Left ventricle myocardium superior (tissue), 1 donor: ENCODE measurements around the gene EIPR1. TPM values are rescaled to one million over a fixed set of nuclear protein-coding genes. Genes with fewer than 3 reads are reported as not detected.

Experiments used
- ATAC-seq: fragments of 200-7000 bp; cut with Tn5 transposase; one replicate; pipeline ENCODE4 v1.9.1; 2020; ENCODE audit warnings: mild to moderate bottlenecking, moderate library complexity
- DNase-seq: peaks from one replicate; pipeline ENCODE4 v3.0.0-alpha.2; 2020
- intact Hi-C: fragments of 100-400 bp; cut with micrococcal nuclease; formaldehyde crosslinking; loops from one replicate; pipeline ENCODE4 v1.11.0; 2022
- total RNA-seq: library from RNA; stranded (reverse); fragmentation: NEBNext Ultra II Directional; extraction: Animal tissue kit (Norgen Biotek cat#: 25700); gene quantifications from one replicate; pipeline ENCODE4 v1.2.1, GENCODE V29; 2021
- donor health status: DM: no; HTN: yes; CAD: no; lungs with severe emphysema.

The EIPR1 gene
- total RNA-seq, 1 donor from 2014 or later = 9.6 TPM

DNA sequence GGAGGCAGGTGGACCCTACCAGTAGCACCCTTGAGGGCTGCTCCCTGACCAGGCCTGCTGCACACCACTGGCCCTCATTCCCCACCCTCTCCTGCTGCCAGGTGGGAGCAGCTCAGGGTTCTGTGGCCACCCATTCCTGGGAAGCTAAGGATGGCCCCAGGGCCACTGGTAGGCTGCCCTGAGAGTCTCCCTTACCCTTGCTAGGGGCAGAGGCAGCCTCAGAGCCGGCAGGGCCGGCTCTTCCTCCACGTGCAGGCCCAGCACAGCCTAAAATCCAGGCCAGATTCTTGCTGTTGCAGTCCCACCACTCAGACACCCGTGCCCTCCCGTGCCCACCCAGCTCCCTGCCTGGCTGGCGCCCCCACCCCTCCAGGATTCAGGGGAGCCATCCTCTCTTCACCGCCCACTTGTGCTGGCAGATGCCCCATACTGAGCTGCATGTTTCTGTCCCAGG is 199.0 kb downstream of the EIPR1 start:
- ATAC-seq = no peak
- no peak for DNase-seq
- intact Hi-C loops = no loop called here

GRCh38 chr2:3177891-3178577 is 199.6 kb downstream of the EIPR1 start:
- ATAC-seq = no peak
- no peak for DNase-seq
- intact Hi-C loops = no loop called here

DNA sequence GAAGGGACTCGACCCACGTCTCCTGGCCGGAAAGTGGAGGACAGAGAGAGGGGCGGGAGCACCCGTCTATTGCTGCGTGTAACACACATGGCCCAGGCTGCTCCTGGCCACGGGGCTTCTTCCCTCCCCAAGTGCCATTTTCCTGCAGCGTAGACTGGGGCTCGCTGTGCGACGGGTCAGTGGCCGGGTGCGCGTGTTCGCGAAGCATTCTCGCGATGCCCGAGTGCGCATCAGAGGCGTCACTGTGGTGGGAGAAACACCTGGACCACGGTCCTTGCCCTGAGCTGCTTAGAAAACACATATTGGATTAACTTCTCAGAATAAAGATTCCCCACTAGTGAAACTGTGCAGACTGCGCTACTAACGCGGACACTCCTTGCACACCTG is 200.8 kb downstream of the EIPR1 start:
- intact Hi-C loops = no loop called here
- no peak for DNase-seq
- no peak for ATAC-seq

DNA sequence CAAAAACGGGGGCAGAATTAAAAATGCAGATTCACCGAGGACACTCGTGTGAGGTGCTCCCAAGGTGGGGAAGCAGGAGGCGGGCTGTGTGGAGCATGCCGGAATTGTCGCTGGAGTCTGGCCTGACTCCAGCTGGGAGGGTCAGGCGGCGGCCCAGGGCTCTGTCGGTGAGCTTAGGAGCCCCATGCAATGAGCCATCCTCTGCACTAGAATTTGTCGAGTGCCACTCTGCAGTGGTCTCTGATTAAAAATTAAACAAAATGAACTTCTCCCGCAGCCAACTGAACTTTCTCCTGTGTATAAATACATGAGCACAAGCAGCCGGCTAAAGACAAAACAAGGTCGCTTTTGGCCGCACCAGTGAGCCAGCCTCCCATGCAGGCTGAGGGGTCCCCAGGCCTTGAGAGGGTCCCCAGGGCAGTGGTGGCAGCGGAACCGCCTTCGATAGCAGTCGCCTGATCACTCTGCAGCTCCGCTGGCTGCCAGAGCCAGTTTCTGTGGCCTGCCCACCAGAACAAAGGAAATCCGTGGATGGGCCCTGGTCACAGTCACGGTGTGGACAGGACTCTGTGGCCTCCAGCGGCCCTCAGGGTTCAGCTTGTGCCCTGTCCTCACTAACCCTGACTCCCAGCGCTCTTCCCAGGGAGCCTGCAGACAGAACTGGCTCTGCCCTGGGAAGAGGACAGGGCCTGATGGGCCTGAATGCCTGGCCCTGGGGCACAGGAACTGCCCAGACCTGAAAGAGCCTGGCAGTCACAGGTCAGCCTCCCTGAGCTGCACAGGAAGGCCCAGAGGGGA is 201.3 kb downstream of the EIPR1 start:
- no peak for ATAC-seq
- no peak for DNase-seq
- intact Hi-C loops = no loop called here

DNA sequence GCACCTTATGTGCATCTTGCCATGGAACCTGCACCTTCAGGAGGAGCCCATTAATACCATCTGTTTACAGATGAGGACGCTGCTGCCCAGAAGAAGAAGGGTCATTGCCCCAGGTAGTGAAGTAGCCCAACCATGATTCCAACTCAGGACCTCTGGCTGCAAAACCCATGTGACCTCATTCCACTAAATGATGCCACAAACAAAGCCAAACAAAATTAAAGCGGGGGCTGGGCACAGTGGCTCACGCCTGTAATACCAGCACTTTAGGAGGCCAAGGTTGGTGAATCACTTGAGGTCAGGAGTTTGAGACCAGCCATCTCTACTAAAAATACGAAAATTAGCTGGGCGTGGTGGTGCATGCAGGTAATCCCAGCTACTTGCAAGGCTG is 202.1 kb downstream of the EIPR1 start:
- DNase-seq = no peak
- ATAC-seq = no peak
- intact Hi-C loops = no loop called here

DNA sequence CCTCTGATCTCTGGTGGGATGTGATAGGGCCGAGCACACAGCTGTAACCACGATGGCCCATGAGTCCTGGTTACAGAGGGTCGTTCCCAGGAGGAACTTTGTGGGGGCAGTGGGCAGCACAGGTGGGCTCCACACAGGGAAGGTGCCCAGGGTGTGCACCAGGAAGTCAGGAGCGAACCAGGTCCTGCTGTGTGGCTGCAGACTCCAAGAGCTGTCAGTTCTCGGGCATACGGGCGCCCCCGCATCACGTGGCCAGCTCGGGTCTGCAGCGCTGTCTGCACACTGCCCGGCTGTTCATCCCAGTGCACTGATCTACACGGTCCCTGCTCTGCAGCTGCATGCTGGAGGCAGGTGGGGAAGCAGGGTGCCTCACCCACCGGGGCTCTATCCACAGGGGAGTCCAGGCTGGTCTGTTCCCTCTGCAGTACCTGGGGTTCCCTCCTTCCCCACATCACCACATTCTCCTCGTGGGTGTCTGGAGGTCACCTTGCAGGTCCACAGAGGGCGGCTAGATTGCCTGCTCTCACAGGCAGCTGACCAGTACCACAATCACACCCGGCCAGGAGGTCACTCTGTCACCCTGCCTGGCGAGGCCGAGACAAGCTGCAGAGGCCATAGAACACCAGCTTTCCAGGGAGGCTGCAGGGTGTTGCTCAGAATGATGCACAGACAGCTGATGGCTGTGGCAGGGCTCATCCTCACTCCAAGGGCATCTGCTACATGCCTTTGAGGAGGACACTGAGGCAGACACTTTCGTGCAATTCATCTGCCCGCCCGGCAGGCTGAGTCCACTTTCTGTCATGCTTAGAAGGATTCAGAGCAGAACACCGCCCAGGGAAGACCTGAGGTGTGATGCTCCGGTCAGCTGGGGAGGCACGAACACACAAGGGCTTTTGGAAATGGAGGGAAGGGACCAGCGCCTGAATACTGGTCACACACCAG is 202.7 kb downstream of the EIPR1 start:
- ATAC-seq = no peak
- no peak for DNase-seq
- intact Hi-C loops = no loop called here

- ATAC-seq (no peak), DNase-seq (no peak)
Measured at GRCh38 chr2:3173031-3173430, 204.6 kb downstream of the EIPR1 start.

GRCh38 chr2:3172265-3172935 is 205.2 kb downstream of the EIPR1 start:
- DNase-seq = no peak
- no peak for ATAC-seq
- intact Hi-C loops = no loop called here

More at GRCh38 chr2:3173031-3173430, 204.6 kb downstream of the EIPR1 start:
- intact Hi-C loops = no loop called here

DNA sequence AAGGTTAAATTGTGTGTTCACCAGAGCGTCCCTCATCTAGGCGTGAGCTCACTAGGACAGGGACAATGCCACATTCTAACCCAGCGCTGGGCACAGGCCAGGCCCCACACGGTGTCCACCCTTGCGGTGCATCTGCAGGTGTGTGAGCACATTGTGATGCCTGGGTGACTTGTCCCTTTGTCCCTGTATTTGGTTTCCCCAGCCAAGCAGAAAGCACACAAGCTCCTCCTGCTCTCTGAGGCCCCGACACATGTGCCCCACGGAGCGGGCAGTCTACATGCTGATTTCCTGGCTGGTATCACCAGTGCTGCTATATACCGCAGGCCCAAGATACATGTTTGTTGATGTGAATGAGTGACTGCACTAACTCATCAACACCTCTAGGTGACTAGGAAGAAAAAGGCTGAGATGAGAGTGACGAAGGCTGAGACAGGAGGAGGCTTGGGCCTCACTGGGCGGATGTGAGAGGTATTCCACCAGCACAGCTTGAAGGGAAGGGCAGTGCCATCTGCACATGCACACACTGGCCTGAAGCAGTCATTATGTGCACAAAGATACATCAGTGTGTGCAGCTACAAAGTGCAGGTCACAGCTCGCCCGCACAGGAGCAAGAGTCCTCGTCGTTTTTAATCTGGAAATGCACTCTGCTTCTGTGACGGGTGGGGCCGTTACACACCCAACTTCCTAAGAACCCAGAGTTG is 205.9 kb downstream of the EIPR1 start:
- no peak for DNase-seq
- intact Hi-C loops = no loop called here
- peak; percentile 40 for ATAC-seq

GRCh38 chr2:3170792-3171455 is 206.7 kb downstream of the EIPR1 start:
- intact Hi-C loops = no loop called here
- ATAC-seq = no peak
- DNase-seq = no peak

- intact Hi-C loops = no loop called here
- DNase-seq = no peak
- ATAC-seq = no peak
Measured at GRCh38 chr2:3169106-3169870, 208.3 kb downstream of the EIPR1 start.

DNA sequence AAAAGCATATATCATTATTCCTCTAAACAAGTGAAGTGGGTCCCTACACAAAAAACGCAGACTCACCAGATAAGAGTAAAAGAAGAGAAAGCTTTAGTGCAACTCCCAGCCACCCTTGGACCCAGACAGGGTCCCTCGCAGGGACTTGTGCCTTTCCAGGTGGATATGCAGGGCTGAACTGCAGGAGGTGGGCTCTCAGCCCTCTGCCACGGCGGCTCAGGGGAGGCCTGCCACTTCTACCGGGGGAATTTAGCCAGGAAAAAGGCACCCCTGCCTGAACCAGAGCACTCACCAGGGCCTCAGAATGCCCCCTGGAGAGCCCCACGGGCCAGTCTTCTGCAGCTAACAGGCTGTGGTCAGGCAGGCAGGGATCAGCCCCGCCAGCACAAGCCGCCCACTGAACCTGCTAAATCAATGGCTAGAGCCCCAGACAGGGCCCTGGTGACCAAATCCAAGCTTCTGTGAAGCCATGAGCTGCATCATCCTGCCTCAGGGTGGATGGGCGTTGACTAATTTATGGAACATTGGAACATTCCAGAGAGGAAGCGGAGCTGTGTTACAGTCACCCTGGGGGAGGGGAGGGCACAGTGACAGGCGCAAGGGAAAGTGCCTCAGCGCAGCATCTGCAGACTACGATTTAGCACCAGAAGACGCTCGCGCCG is 209.3 kb downstream of the EIPR1 start:
- DNase-seq = no peak

GRCh38 chr2:3163401-3163800 is 214.2 kb downstream of the EIPR1 start:
- ATAC-seq (no peak), DNase-seq (no peak)
- intact Hi-C loops = no loop called here

More for the DNA sequence above, 209.3 kb downstream of the EIPR1 start:
- no peak for ATAC-seq
- intact Hi-C loops = no loop called here

DNA sequence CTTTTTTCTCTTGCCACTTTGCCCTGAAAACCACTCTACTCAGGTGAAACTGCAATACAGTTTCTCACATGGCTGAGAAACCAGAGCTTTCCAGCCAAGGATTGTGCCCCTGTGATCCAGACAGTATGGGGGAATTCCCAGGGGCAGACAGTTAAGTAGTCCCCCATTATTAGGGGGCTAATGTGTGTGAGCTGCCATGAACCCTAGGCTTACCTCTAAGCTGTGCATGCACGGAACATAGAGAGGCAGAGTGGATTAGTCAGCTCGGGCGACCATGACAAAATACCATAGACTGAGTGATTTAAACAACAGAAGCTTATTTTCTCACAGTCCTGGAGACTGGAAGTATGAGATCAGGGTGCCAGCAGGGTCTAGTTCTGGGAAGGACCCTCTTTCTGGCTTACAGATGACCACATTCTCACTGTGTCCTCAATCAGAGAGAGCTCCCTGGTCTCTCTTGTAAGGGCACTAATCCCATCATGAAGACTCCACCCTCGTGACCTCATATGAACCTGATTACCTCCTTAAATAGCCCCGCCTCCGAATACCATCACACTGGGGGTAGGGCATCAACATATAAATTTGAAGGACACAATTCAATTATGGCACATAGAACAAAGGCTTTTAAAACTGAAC is 215.1 kb downstream of the EIPR1 start:
- ATAC-seq (no peak), DNase-seq (no peak)
- intact Hi-C loops = no loop called here

GRCh38 chr2:3160751-3161330 is 216.8 kb downstream of the EIPR1 start:
- ATAC-seq = no peak
- intact Hi-C loops = no loop called here
- DNase-seq = no peak
